ENCODE measurements around the gene MEX3B. TPM values are rescaled to one million over a fixed set of nuclear protein-coding genes. Genes with fewer than 3 reads are reported as not detected.
A peak's percentile ranks its signal among the peaks of the same experiment; 100 is the strongest.

Gene MEX3B
- total RNA-seq, 5 donors from 2014 or later (not counting 1 experiment from before 2014, with no cell fraction given) = 1.5 to 2.8 (median 1.6) TPM

- Histone ChIP-seq H3K9me3 (no peaks in the 10 kb centered on the region), H3K27ac (ENCODE audit: low read length) (no peak overlapping the region), H3K36me3 (ENCODE audit: control insufficient read depth in 2 of 2, extremely low read depth in 1 of 2, insufficient read depth in 1 of 2, low read length in 1 of 2) (no peaks in the 10 kb centered on the region), H3K4me1 (ENCODE audit: control insufficient read depth in 1 of 2, extremely low read depth in 1 of 2, insufficient read depth in 2 of 2, low read length in 2 of 2) (no peaks in the 10 kb centered on the region), H3K4me3 (ENCODE audit: control insufficient read depth in 1 of 2, extremely low read depth in 1 of 2, low read length in 1 of 2) (no peak overlapping the region), H3K27me3 (replicated peaks in 1 of 2; ENCODE audit: control insufficient read depth in 2 of 2, extremely low read depth in 1 of 2, insufficient read depth in 2 of 2, low read length in 1 of 2) (peaks cover 0 to 25% of the 10 kb centered on the region in 2 experiments)
- no CpG with 5 or more reads among the region's 5 CpGs for WGBS (ENCODE audit: insufficient coverage)
- peaks cover 36 to 50% of the 10 kb centered on the region in 2 donors for H3K27me3 Mint-ChIP-seq
- H3K9me3 Mint-ChIP-seq = no peaks in the 10 kb centered on the region
- peaks cover 0 to 5% (median 3%) of the 10 kb centered on the region in 3 donors for H3K4me1 Mint-ChIP-seq
- ChIA-PET POLR2A (no interaction called here), CTCF (no interaction called here)
- H3K36me3 Mint-ChIP-seq = no peaks in the 10 kb centered on the region
- DNase-seq (no peak), ATAC-seq (replicated peaks in 1 of 4) (no peak)
- H3K4me3 Mint-ChIP-seq = no peak overlapping the region
- H3K27ac Mint-ChIP-seq = no peak overlapping the region
Observed at GRCh38 chr15:82064824-82065223, 19.0 kb upstream of the MEX3B start.

- Mint-ChIP-seq H3K4me3 (no peak overlapping the region), H3K27ac (peak overlapping the region in 1 of 2 donors; percentile 24), H3K36me3 (no peaks in the 10 kb centered on the region), H3K27me3 (peaks cover 52 to 64% of the 10 kb centered on the region in 2 donors), H3K9me3 (no peaks in the 10 kb centered on the region), H3K4me1 (peaks cover 0 to 5% (median 3%) of the 10 kb centered on the region in 3 donors)
- 27% methylated on average over 12 of the region's 20 CpGs for WGBS (ENCODE audit: insufficient coverage)
- ChIA-PET CTCF (interaction anchor here (0.6 to 1.1 kb wide), 2 partner anchors 20 to 797 kb away, joined by 3 read pairs; no protein-coding TSS in a partner anchor), POLR2A (no interaction called here)
- H3K36me3 ChIP-seq (ENCODE audit: control insufficient read depth in 2 of 2, extremely low read depth in 1 of 2, insufficient read depth in 1 of 2, low read length in 1 of 2) = no peaks in the 10 kb centered on the region
- no peak overlapping the region for H3K4me3 ChIP-seq (ENCODE audit: control insufficient read depth in 1 of 2, extremely low read depth in 1 of 2, low read length in 1 of 2)
- ATAC-seq (replicated peaks in 1 of 4) (no peak), DNase-seq (no peak)
- H3K27ac ChIP-seq (ENCODE audit: low read length) = no peak overlapping the region
- peaks cover 0 to 35% of the 10 kb centered on the region in 2 experiments for H3K27me3 ChIP-seq (replicated peaks in 1 of 2; ENCODE audit: control insufficient read depth in 2 of 2, extremely low read depth in 1 of 2, insufficient read depth in 2 of 2, low read length in 1 of 2)
- no peaks in the 10 kb centered on the region for H3K9me3 ChIP-seq
- H3K4me1 ChIP-seq (ENCODE audit: control insufficient read depth in 1 of 2, extremely low read depth in 1 of 2, insufficient read depth in 2 of 2, low read length in 2 of 2) = no peaks in the 10 kb centered on the region
Observed at GRCh38 chr15:82062479-82063454, 16.9 kb upstream of the MEX3B start.

- CTCF ChIA-PET = interaction anchor here in 1 of 2 donors (0.7 kb wide), 1 partner anchor 1091 kb away, joined by 3 read pairs; no protein-coding TSS in a partner anchor
- H3K4me1 ChIP-seq (ENCODE audit: control insufficient read depth in 1 of 2, extremely low read depth in 1 of 2, insufficient read depth in 2 of 2, low read length in 2 of 2) = no peaks in the 10 kb centered on the region
- 80% methylated on average over 1 of the region's 5 CpGs for WGBS (ENCODE audit: insufficient coverage)
- ATAC-seq (replicated peaks in 1 of 4) (no peak), DNase-seq (no peak)
- POLR2A ChIA-PET = no interaction called here
- peaks cover 0 to 5% (median 3%) of the 10 kb centered on the region in 3 donors for H3K4me1 Mint-ChIP-seq
- H3K27ac ChIP-seq (ENCODE audit: low read length) = no peak overlapping the region
- no peak overlapping the region for H3K27ac Mint-ChIP-seq
- H3K36me3 Mint-ChIP-seq = no peaks in the 10 kb centered on the region
- H3K27me3 ChIP-seq (replicated peaks in 1 of 2; ENCODE audit: control insufficient read depth in 2 of 2, extremely low read depth in 1 of 2, insufficient read depth in 2 of 2, low read length in 1 of 2) = peaks cover 4 to 39% of the 10 kb centered on the region in 2 experiments
- no peaks in the 10 kb centered on the region for H3K9me3 ChIP-seq
- H3K4me3 ChIP-seq (ENCODE audit: control insufficient read depth in 1 of 2, extremely low read depth in 1 of 2, low read length in 1 of 2) = no peak overlapping the region
- no peak overlapping the region for H3K4me3 Mint-ChIP-seq
- H3K27me3 Mint-ChIP-seq = peaks cover 66 to 72% of the 10 kb centered on the region in 2 donors
- H3K36me3 ChIP-seq (ENCODE audit: control insufficient read depth in 2 of 2, extremely low read depth in 1 of 2, insufficient read depth in 1 of 2, low read length in 1 of 2) = no peaks in the 10 kb centered on the region
- no peaks in the 10 kb centered on the region for H3K9me3 Mint-ChIP-seq
Observed at GRCh38 chr15:82060817-82061216, 15.0 kb upstream of the MEX3B start.

GRCh38 chr15:82058517-82059204, 12.8 kb upstream of the MEX3B start:
- Mint-ChIP-seq H3K27ac (no peak overlapping the region), H3K27me3 (peaks cover 59 to 66% of the 10 kb centered on the region in 2 donors), H3K4me1 (peaks cover 0 to 5% (median 3%) of the 10 kb centered on the region in 3 donors), H3K9me3 (no peaks in the 10 kb centered on the region), H3K4me3 (no peak overlapping the region), H3K36me3 (no peaks in the 10 kb centered on the region)
- no peak overlapping the region for H3K4me3 ChIP-seq (ENCODE audit: control insufficient read depth in 1 of 2, extremely low read depth in 1 of 2, low read length in 1 of 2)
- CTCF ChIA-PET = no interaction called here
- H3K27me3 ChIP-seq (replicated peaks in 1 of 2; ENCODE audit: control insufficient read depth in 2 of 2, extremely low read depth in 1 of 2, insufficient read depth in 2 of 2, low read length in 1 of 2) = peaks cover 4 to 28% of the 10 kb centered on the region in 2 experiments
- no peak overlapping the region for H3K27ac ChIP-seq (ENCODE audit: low read length)
- POLR2A ChIA-PET = no interaction called here
- no peaks in the 10 kb centered on the region for H3K36me3 ChIP-seq (ENCODE audit: control insufficient read depth in 2 of 2, extremely low read depth in 1 of 2, insufficient read depth in 1 of 2, low read length in 1 of 2)
- no peaks in the 10 kb centered on the region for H3K4me1 ChIP-seq (ENCODE audit: control insufficient read depth in 1 of 2, extremely low read depth in 1 of 2, insufficient read depth in 2 of 2, low read length in 2 of 2)
- ATAC-seq (replicated peaks in 1 of 4) (no peak), DNase-seq (no peak)
- WGBS (ENCODE audit: insufficient coverage) = 34% methylated on average over 2 of the region's 2 CpGs
- H3K9me3 ChIP-seq = no peaks in the 10 kb centered on the region

- POLR2A ChIA-PET = no interaction called here
- Histone ChIP-seq H3K27ac (ENCODE audit: low read length) (no peak overlapping the region), H3K4me3 (ENCODE audit: control insufficient read depth in 1 of 2, extremely low read depth in 1 of 2, low read length in 1 of 2) (no peak overlapping the region), H3K27me3 (replicated peaks in 1 of 2; ENCODE audit: control insufficient read depth in 2 of 2, extremely low read depth in 1 of 2, insufficient read depth in 2 of 2, low read length in 1 of 2) (peaks cover 4 to 26% of the 10 kb centered on the region in 2 experiments), H3K4me1 (ENCODE audit: control insufficient read depth in 1 of 2, extremely low read depth in 1 of 2, insufficient read depth in 2 of 2, low read length in 2 of 2) (no peaks in the 10 kb centered on the region), H3K36me3 (ENCODE audit: control insufficient read depth in 2 of 2, extremely low read depth in 1 of 2, insufficient read depth in 1 of 2, low read length in 1 of 2) (no peaks in the 10 kb centered on the region), H3K9me3 (no peaks in the 10 kb centered on the region)
- Mint-ChIP-seq H3K36me3 (no peaks in the 10 kb centered on the region), H3K27me3 (peaks cover 60 to 66% of the 10 kb centered on the region in 2 donors), H3K4me3 (no peak overlapping the region), H3K9me3 (no peaks in the 10 kb centered on the region), H3K27ac (no peak overlapping the region), H3K4me1 (peaks cover 0 to 5% (median 3%) of the 10 kb centered on the region in 3 donors)
- WGBS (ENCODE audit: insufficient coverage) = 20% methylated on average over 6 of the region's 14 CpGs
- CTCF ChIA-PET = no interaction called here
- no peak for ATAC-seq (replicated peaks in 1 of 4)
- DNase-seq = no peak
Observed at GRCh38 chr15:82058026-82058425, 12.2 kb upstream of the MEX3B start.
